Thoracic aorta (tissue), 2 donors: ENCODE data around the gene MVB12B. TPM values are rescaled to one million over a fixed set of nuclear protein-coding genes. Genes with fewer than 3 reads are reported as not detected.

Experiments
- ATAC-seq: fragments of 150-250 bp; one replicate; pipeline ENCODE4 v1.8.0; 2017; ENCODE audit warnings: low read depth; ENCODE audit not compliant: insufficient number of reproducible peaks, low FRiP score
- DNase-seq: peaks from one replicate; pipeline ENCODE4 v3.0.0-alpha.2; 2020; ENCODE audit warnings: low spot score
- H3K27ac ChIP-seq, 2 donors: fragments of 200-600 bp; sonication (generic); 1 replicate in 1 of 2; 2 replicates in 1 of 2; pipeline ENCODE4 v1.5.1; 2016; ENCODE audit warnings: mild to moderate bottlenecking in 2 of 2, moderate library complexity in 2 of 2
- H3K27me3 ChIP-seq: fragments of 200-600 bp; sonication (generic); replicated peaks from 2 replicates; pipeline ENCODE4 v1.6.0; 2016; ENCODE audit warnings: mild to moderate bottlenecking; ENCODE audit not compliant: insufficient read depth
- H3K36me3 ChIP-seq: fragments of 200-600 bp; sonication (generic); one replicate; pipeline ENCODE4 v1.5.1; 2016
- H3K4me1 ChIP-seq, 2 donors: fragments of 200-600 bp; sonication (generic); 1 replicate in 1 of 2; 2 replicates in 1 of 2; pipeline versions ENCODE4 v1.5.1 to v1.6.0; 2016; ENCODE audit warnings: low read depth in 2 of 2, mild to moderate bottlenecking in 1 of 2; ENCODE audit not compliant: control insufficient read depth in 1 of 2
- H3K4me3 ChIP-seq: fragments of 200-600 bp; sonication (generic); 2 replicates; pipeline ENCODE4 v1.5.1; 2016; ENCODE audit warnings: mild to moderate bottlenecking
- H3K9me3 ChIP-seq: fragments of 200-600 bp; sonication (generic); 2 replicates; pipeline ENCODE4 v1.5.1; 2016
- total RNA-seq, 2 donors: library from RNA; depleted of rRNA; stranded (reverse); fragments of >200 nt; gene quantifications; one replicate each; pipeline versions ENCODE4 v1.1.0 to v1.2.3, GENCODE V29; 2016
- TF ChIP-seq, protein P1 (sequence below): fragments of 200-600 bp; sonication (generic); IDR thresholded peaks from one replicate; pipeline ENCODE4 v1.5.1; 2019; ENCODE audit warnings: antibody characterized with exemption

Gene MVB12B
- total RNA-seq, 2 donors from 2014 or later: 18.4 to 21.7 TPM

DNA sequence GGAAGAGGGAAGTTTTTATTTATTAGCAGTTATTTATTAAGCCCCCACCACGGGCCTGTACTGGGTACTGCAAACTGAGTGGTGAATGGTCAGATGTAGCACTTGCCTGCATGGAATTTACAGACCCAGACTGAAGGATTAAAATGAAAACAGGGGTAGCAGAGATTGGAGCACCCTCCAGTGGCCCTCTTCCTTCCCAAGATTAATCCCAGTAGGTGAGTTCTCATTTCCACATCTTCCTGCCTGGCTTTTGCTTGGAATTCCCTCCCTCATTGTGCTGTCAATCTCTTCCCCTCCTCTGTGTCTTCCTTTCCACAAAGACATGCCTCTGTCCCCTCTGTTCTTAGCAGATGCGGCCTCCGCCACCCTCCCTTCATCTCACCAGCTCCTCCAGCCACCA is 39.2 kb downstream of the MVB12B start:
- TF ChIP-seq, protein P1, sequence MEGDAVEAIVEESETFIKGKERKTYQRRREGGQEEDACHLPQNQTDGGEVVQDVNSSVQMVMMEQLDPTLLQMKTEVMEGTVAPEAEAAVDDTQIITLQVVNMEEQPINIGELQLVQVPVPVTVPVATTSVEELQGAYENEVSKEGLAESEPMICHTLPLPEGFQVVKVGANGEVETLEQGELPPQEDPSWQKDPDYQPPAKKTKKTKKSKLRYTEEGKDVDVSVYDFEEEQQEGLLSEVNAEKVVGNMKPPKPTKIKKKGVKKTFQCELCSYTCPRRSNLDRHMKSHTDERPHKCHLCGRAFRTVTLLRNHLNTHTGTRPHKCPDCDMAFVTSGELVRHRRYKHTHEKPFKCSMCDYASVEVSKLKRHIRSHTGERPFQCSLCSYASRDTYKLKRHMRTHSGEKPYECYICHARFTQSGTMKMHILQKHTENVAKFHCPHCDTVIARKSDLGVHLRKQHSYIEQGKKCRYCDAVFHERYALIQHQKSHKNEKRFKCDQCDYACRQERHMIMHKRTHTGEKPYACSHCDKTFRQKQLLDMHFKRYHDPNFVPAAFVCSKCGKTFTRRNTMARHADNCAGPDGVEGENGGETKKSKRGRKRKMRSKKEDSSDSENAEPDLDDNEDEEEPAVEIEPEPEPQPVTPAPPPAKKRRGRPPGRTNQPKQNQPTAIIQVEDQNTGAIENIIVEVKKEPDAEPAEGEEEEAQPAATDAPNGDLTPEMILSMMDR: no peak
- no peak for DNase-seq

GRCh38 chr9:126366366-126367011 is 39.9 kb downstream of the MVB12B start:
- Histone ChIP-seq H3K27me3 (no peaks in the 10 kb centered on the region), H3K9me3 (peaks cover 12% of the 10 kb centered on the region), H3K4me1 (peaks cover 0 to 14% of the 10 kb centered on the region in 2 donors), H3K36me3 (no peaks in the 10 kb centered on the region), H3K27ac (no peak overlapping the region), H3K4me3 (no peak overlapping the region)
- TF ChIP-seq, protein P1: no peak
- no peak for ATAC-seq
- DNase-seq: no peak

More for the DNA sequence above, 39.2 kb downstream of the MVB12B start:
- Histone ChIP-seq H3K4me1 (peaks cover 0 to 14% of the 10 kb centered on the region in 2 donors), H3K27me3 (no peaks in the 10 kb centered on the region), H3K27ac (no peak overlapping the region), H3K4me3 (no peak overlapping the region), H3K36me3 (no peaks in the 10 kb centered on the region), H3K9me3 (peaks cover 17% of the 10 kb centered on the region)
- ATAC-seq: no peak

DNA sequence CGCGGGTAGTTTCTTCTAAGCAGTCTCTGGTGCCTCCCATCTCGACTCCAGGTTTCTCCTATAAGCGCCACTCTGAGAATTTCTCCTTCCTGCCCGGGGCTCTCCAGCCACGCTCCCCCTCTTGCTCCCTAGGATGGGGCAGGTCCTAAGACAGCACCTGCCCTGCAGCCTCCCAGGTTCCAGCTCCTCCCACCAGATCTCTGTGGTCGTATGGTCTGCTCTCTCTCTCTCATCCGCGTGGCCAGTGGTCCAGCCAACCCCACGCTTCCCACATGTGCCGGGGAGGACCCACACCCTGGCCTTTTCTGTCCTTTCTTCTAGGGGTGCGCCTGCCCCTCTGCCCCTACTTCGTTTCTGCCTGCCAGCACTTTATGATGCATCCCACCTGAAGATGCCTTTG is 40.5 kb downstream of the MVB12B start:
- peaks cover 0 to 14% of the 10 kb centered on the region in 2 donors for H3K4me1 ChIP-seq
- H3K27ac ChIP-seq: no peak overlapping the region

DNA sequence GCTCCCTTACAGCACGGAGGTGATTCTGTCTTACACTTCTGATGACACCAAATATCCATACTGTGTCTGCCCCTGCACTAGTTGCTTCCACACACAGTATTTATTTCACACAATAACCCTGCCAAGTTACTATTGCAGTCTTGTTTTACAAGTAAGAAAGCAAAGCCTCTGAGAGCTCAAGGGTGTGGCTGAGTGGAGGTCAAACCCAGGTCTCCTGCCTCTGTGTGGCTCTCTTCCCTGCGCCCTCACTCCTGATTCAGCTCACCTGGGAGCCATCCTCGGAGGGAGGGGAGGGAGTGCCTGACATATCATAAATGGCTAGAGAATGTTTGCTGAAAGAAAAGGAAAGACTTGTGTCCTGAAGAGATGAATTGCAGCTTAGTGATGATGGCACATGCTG is 41.0 kb downstream of the MVB12B start:
- Histone ChIP-seq H3K9me3 (peaks cover under 1% of the 10 kb centered on the region), H3K27me3 (no peaks in the 10 kb centered on the region), H3K27ac (no peak overlapping the region), H3K36me3 (no peaks in the 10 kb centered on the region), H3K4me3 (no peak overlapping the region), H3K4me1 (peaks cover 0 to 14% of the 10 kb centered on the region in 2 donors)
- TF ChIP-seq, protein P1: no peak
- DNase-seq: no peak
- no peak for ATAC-seq

More for the DNA sequence above, 40.5 kb downstream of the MVB12B start:
- H3K27me3 ChIP-seq: no peaks in the 10 kb centered on the region
- TF ChIP-seq, protein P1: no peak
- peaks cover 6% of the 10 kb centered on the region for H3K9me3 ChIP-seq
- no peaks in the 10 kb centered on the region for H3K36me3 ChIP-seq
- DNase-seq (no peak), ATAC-seq (no peak)
- H3K4me3 ChIP-seq: no peak overlapping the region

GRCh38 chr9:126368020-126368419 is 41.4 kb downstream of the MVB12B start:
- peaks cover 0 to 14% of the 10 kb centered on the region in 2 donors for H3K4me1 ChIP-seq
- H3K4me3 ChIP-seq: no peak overlapping the region
- H3K27ac ChIP-seq: no peak overlapping the region
- ATAC-seq: no peak
- no peaks in the 10 kb centered on the region for H3K9me3 ChIP-seq
- no peak for DNase-seq
- H3K36me3 ChIP-seq: no peaks in the 10 kb centered on the region
- H3K27me3 ChIP-seq: no peaks in the 10 kb centered on the region
- TF ChIP-seq, protein P1: no peak
